ENCODE measurements around the gene PAMR1.

PAMR1 gene

DNA sequence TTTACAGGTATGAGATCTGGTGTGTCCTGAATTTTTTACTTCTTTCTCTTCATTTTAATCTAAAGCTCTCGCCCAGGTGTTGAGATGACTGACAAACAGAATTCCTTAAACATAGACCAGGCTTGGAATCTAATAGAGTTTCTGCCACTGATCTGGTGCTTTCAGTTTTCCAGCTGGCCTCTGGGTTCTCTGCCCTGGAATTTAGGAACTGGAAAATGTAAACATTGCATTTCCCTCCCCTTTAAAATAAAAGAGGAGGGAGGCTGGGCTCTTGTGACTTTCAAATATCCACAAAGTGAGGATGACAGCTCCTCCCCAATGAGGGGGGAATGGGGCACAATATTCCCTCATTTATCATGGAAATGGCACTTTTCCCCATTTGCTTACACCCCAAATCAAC, 5.0 kb downstream of the PAMR1 start:
- TF ChIP-seq, protein P1, sequence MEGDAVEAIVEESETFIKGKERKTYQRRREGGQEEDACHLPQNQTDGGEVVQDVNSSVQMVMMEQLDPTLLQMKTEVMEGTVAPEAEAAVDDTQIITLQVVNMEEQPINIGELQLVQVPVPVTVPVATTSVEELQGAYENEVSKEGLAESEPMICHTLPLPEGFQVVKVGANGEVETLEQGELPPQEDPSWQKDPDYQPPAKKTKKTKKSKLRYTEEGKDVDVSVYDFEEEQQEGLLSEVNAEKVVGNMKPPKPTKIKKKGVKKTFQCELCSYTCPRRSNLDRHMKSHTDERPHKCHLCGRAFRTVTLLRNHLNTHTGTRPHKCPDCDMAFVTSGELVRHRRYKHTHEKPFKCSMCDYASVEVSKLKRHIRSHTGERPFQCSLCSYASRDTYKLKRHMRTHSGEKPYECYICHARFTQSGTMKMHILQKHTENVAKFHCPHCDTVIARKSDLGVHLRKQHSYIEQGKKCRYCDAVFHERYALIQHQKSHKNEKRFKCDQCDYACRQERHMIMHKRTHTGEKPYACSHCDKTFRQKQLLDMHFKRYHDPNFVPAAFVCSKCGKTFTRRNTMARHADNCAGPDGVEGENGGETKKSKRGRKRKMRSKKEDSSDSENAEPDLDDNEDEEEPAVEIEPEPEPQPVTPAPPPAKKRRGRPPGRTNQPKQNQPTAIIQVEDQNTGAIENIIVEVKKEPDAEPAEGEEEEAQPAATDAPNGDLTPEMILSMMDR (IDR thresholded peaks at IDR 0.05; ENCODE audit: low read depth, low read length, missing control alignments), result no peak
- no peak for DNase-seq (ENCODE audit: low read depth)
- H3K4me3 ChIP-seq (ENCODE audit: low read depth, low read length), result no peak overlapping the region
- in situ Hi-C loops (cut with HindIII; ENCODE audit: low sequenced_read_pairs), result no loop called here

DNA sequence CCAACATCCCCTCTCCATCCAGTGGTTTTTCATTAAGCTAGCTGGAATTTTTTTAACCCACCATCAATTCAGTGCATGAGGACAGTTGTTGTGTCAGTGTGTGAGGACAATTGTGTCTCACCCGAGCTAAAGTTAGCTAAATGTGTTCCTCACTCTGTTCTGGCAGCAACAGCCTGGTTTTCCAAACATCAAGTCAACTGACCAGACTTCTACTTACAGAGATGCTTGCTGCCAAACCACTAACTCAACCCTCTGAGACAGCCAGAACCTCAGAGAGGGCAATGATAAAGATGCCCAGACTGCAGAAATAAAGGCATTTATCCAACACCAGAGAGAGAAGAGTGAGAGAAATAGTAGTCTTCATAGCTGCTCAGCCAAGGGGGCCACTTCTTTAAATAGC, 6.7 kb downstream of the PAMR1 start:
- H3K4me3 ChIP-seq (ENCODE audit: low read depth, low read length), result no peak overlapping the region
- DNase-seq (ENCODE audit: low read depth), result no peak
- TF ChIP-seq, protein P1 (IDR thresholded peaks at IDR 0.05; ENCODE audit: low read depth, low read length, missing control alignments), result no peak
- in situ Hi-C loops (cut with HindIII; ENCODE audit: low sequenced_read_pairs), result no loop called here

DNA sequence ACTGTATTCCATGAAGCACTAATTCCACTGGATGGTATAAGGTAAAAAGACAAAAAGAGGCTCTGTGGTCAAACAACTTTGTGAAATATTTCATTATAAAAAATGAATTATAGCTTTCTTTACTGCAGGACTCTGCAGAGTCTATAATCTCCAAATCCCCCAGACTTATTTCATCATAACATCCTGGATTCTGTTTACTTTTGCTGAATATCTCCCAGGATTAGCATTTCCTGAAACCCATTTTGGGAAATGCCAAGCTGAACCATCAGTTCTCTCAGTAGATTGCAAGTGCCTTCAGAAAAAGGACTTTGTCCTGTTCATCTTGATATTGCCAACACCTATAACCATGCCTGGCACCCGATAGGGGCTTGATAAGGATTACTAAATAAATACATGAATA, 7.9 kb downstream of the PAMR1 start:
- DNase-seq (ENCODE audit: low read depth), result no peak
- TF ChIP-seq, protein P1 (IDR thresholded peaks at IDR 0.05; ENCODE audit: low read depth, low read length, missing control alignments), result no peak
- in situ Hi-C loops (cut with HindIII; ENCODE audit: low sequenced_read_pairs), result no loop called here
- H3K4me3 ChIP-seq (ENCODE audit: low read depth, low read length), result no peak overlapping the region

DNA sequence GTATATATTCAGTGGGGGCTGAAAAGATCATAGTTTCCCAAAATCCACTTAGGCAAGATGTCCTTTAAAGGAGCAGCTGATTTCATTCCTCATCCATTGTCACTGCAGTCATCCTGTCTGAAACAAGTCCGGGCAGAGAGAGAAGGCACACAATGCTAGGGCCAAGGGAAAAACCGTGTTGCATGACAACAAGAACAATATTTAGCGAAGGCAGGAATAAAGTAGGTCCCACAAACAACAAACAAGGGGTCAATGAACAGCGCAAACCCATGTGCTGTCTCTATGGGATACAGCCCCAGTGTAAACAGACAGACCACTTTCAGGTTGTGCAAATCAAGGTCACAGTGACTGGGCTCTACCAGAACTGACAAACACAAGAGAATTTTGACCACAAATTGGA, 9.0 kb downstream of the PAMR1 start:
- TF ChIP-seq, protein P1 (IDR thresholded peaks at IDR 0.05; ENCODE audit: low read depth, low read length, missing control alignments), result no peak
- in situ Hi-C loops (cut with HindIII; ENCODE audit: low sequenced_read_pairs), result no loop called here
- H3K4me3 ChIP-seq (ENCODE audit: low read depth, low read length), result no peak overlapping the region
- DNase-seq (ENCODE audit: low read depth), result no peak

DNA sequence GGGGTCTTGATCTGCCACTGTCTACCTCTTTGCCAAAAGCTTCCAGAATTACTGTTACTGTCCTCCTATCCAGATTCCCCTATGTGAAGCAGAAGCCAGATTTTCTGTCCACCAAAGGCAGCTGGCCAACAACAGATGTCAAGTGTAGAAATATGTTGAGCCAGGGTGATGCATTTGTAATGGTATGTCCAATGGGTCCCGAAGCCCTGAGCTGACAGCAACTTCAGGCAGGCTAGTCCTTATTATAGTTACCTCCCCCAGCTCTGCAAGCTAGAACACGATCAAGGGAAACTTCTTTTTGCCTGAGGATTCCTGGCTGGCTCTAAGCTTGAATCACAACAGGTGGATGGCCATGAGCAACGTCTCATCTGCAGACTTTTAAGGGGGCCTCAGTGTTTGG, 10.2 kb downstream of the PAMR1 start:
- TF ChIP-seq, protein P1 (IDR thresholded peaks at IDR 0.05; ENCODE audit: low read depth, low read length, missing control alignments), result no peak
- H3K4me3 ChIP-seq (ENCODE audit: low read depth, low read length), result no peak overlapping the region
- no peak for DNase-seq (ENCODE audit: low read depth)
- in situ Hi-C loops (cut with HindIII; ENCODE audit: low sequenced_read_pairs), result no loop called here

DNA sequence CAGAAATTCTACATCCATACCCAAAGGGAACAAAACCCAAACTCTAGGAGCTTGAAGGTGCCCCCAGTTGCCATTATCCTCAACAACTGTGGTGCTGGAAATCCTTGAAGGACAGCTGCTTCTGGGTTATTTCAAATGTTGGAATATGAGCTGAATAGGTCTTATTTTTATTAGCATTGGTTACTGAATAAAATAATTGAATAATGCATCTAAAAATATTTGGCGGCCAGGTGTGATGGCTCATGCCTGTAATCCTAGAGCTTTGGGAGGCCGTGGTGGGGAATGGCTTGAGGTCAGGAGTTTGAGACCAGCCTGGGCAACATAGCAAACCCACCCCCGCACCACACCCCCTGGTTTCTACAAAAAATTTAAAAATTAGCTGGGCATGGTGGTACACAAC, 10.9 kb downstream of the PAMR1 start:
- TF ChIP-seq, protein P1 (IDR thresholded peaks at IDR 0.05; ENCODE audit: low read depth, low read length, missing control alignments), result no peak
- in situ Hi-C loops (cut with HindIII; ENCODE audit: low sequenced_read_pairs), result no loop called here
- no peak overlapping the region for H3K4me3 ChIP-seq (ENCODE audit: low read depth, low read length)
- DNase-seq (ENCODE audit: low read depth), result no peak

DNA sequence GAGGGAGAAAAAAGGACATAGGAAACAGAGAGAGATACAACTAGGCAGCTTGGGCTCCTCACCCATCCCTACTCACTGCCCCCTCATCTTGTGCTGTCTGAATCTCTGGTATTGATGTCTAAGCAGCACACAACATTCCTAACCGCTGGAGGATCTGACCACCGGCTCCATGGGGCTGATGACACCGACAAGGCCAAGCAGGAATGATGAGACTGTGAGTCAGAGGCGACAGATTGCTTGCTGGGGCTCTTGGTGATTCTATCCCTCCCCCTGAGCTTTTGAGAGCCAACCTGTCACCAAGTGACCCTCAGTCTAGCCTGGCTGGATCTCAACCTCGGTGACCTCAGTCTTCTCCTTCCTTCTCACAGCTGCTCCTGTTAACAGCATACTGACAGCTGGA, 13.8 kb downstream of the PAMR1 start:
- in situ Hi-C loops (cut with HindIII; ENCODE audit: low sequenced_read_pairs), result no loop called here
- TF ChIP-seq, protein P1 (IDR thresholded peaks at IDR 0.05; ENCODE audit: low read depth, low read length, missing control alignments), result no peak
- DNase-seq (ENCODE audit: low read depth), result no peak
- H3K4me3 ChIP-seq (ENCODE audit: low read depth, low read length), result no peak overlapping the region
